ENCODE data around the gene GSN.
"Not testable (repeated sequence)": the region's sequence is repeated elsewhere in the genome, so short reads cannot be mapped to it uniquely, and the experiment has no call there.

The GSN gene

DNA sequence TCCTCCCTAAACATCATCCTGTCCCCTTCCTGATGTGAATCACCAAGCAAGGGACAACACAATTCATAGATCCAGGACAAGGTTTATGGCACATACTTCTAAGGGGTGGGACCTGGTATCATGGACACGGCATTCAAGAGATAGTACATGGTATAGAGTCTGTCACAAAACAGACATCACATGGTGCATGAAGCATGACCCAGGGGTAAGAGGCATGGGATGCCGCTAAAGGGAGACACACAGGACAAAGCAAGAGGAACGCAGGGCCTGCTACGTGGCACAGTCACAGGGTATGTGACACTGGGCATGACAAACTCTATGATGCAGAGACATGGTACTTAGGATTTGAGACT lies 20.7 kb downstream of the GSN start:
- DNase-seq, result no peak

DNA sequence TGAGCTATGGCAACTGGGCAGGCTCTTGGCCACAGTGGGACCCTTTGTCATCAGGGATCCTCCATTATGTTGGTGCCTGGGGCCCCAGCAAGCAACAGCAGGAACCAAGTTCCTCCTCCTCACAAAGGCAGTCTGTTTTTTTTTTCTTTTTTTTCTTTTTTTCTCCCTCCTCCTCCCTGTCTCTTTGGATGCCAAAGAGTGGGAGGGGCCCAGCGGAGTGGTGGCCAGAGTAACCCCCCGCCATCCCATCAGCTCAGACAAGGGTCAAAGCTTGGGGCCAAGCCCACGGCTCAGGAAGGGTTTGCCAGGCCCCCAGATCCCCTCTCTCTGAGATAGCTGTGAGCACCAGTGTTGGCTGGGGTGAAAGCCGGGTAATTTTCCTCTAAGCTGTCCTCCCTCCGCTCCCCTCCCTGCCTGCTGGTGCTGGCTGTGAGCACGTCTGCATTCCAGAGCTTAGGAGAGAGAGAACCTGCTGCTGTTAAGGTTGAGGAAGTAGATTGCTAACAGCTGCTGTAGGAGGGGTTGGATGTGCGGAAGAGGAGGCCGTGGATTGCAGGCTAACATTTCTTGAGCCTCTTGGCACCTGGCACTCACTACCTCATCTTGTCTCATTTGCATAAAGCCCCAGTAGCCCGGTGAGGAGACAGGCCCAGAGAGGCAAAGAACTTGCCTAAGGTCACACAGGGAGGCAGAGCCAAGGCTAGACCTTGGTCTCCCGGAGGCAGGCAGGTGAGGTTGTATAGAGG lies 21.2 kb downstream of the GSN start:
- peak; percentile 81 for DNase-seq

DNA sequence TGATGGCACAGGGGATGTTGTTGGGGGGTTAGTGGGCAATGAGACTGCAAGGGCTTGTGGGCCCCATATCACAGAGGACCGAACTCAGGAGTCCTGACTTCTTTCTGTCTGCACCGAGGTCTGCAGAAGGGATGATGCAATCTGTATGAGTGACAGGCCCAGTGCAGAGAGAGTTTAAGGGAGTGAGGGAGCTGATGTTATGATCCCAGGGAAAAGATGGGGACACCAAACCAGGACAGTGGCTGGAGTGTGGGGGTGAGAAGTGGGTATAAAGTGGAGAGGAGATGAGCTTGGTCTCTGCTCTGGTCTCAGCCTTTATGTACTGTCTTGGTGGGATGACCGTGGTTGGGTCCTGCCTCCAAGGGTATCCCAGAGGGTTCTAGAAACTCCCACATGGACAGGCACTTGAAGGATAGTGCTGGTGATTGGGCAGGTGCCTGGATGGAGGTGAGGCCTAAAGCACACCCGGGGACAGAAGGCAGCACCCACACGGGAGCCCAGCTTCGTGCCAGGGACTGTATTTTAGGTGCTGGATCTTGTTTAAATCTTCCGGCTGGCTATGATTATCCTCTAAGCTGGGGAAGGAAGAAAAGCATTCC lies 21.9 kb downstream of the GSN start:
- no peak for DNase-seq

DNA sequence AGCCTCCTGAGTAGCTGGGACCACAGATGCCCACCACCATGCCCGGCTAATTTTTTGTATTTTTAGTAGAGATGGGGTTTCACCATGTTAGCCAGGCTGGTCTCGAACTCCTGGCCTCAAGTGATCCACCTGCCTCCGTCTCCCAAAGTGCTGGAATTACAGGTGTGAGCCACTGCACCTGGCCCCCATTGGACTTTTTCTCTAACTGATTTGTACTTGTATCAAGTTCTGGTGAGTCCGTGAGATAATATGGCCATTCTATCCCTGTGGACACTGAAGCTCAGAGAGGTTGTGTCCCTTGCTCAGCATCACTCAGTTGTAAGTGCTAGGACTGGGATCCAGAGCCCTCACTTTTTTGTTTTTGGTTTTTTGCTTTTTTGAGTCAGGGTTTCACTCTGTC lies 23.6 kb downstream of the GSN start:
- not testable (repeated sequence) for DNase-seq

DNA sequence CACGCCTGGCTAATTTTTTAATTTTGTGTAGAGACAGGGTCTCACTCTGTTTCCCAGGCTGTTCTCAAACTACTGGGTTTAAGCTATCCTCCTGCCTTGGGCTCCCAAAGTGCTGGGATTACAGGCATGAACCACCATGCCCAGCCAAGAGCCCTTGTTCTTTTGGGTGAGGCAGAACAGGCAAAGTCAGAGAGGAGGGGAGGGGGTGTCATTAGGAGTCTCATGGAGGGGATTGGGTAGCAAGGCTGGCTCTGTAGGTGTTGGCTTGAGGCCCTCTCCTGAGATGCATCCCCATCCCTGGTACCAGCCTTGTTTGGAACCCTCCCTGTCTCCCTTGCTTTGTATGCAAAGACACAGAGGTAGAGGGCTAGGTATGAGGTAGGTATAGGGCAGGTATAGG lies 24.1 kb downstream of the GSN start:
- DNase-seq, result no peak

DNA sequence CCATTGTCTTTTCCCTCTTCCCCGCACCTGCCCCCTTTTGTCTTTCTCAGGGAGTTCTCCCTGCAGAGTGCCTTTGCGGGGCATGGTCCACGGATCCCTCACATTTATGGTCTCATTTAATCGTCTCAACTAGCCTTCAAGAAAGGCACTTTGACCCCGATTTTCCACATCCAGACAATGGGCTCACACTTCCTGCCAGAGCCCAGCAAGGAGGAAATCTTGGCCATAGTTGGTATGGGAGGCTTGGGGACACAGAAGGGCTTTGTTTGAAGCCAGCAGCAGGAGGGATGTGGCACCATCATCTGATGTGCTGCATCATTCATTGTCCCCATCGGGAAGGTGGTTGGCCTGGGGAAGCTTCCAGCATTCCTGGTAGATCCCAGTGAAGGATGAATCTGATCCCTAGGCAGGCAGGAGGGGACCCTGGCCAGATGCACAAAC lies 24.9 kb downstream of the GSN start:
- no peak for DNase-seq

DNA sequence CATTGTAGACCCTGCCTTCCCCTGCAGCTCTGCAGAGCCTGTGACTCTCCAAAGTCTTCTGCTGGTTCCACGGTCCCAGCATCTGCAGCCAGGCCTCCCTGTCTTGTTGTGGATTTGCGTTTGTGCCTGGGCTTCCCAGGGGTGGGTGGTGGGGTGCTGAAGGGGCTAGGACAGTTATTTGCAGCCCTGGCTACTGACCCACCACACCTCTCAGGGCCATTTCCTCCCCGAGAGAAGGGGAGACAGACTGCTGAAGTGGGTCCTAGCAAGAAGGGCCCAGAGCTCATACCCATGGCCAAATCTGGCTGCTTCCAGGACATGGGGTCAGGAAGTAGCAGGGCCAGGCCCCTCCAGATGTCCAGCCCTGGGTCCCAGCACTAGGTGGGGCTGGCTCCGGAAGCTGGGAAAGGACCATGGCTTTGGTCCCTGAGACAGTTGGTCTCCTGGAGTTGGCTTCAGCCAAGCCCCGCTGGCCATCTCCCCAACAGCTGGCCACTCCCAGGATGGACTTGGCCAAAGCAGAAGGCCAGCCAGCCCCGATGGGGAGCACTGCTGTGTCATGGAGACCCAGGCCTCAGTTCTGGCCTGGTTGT lies 26.3 kb downstream of the GSN start:
- DNase-seq, result no peak

DNA sequence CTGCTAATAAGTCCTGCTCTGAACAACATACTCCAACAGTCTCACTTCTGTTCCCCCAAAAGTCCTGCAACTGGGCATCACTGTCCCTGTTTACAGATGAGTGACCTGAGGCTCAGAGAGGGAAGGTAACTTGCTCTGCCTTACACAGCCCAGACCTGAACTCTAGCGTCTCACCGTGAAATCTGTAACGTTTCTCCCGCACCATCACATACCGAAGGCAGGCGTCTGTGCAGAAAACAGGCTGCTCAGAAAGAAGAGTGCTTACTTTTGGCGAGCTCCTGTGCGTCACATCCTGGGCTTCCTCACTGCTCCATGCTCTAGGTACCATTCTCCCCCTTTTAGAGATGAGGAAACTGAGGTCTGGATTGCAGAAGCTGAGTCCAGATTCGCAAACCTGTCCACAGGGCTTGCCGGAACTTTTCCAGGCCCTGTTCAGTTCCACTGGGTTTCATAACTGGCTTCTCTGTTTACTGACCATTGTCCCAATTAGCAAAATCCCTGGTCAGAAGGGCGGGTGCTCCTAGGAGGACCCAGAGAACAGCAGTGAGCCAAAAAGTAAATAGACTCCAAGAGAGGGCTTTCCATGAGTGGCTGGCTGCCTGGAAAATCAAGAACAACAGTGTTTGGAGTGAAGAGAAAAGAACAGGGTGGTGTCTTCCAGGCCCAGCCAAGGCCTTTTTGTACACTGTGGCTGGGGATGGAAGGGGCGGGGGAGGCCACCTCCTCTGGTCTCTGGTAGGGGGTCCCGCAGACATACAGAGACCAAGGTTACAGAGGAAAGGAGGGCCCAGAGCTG lies 27.1 kb downstream of the GSN start:
- no peak for DNase-seq

DNA sequence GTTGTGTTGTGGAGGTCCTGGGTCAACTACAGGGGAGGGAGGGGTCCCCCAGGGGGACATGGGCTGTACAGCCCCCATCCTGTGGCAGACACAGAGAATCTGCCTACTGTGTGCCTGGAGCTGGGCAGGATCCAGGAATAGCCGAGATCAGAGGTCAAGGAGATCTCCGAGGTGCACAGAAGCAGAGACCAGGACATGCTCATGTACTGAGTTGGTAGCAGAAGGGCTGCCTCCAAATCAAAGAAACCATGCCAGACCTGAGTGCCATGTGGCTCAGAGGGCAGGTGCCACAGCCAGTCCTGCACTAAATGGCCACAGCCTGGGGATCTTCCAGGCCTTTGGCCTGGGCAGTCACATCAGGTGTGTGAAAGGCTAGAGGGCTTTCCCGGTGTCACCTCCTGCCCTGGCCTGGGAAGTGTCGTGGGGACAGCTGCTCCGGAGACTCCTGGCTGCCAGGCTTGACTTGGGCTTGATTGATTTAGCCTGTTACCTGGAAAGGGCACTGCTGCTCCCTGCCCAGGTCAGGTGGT lies 27.8 kb downstream of the GSN start:
- DNase-seq, result no peak

DNA sequence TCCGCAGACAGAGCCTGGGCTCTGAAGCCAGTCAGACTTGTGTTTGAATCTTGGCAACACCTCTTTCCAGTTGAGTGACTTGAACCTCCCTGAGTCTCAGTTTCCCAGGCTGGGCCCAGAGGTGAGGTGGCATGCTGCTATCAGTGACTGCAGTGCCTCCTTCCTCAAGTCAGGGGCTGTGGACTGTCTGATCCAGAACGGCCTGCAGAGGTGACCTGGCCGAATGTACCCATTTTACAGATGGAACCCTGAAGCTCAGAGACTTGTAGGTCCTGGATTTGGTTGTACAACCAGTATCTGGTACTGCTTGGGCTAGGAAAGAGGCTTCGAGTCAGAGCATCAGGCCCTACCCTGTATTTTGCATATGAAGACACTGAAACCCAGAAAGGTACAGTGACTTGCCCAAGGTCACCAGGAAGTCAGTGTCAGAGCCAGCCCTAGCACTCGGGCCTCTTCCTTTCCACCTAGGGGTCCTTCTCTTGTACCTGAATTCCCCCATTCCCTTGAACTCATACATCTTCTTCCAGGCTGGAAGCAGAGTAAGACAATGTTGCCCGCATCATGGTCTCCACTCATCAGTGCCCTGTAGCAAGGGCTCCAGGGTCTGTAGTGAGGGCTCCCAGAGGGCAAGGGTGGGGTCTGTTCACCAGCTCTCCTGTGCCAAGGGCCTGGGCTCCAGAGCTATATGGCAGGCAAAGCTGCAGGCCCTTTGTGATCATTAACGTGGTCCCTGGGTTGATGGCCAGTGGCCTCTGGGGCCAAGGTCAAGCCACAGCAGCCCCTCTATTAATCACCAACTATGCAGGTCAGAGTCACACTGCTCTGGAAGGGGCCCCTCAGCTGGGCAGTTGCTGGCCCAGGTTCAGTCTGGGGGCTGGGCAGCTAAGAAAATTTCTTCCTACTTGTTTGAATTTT lies 28.5 kb downstream of the GSN start:
- no peak for DNase-seq

DNA sequence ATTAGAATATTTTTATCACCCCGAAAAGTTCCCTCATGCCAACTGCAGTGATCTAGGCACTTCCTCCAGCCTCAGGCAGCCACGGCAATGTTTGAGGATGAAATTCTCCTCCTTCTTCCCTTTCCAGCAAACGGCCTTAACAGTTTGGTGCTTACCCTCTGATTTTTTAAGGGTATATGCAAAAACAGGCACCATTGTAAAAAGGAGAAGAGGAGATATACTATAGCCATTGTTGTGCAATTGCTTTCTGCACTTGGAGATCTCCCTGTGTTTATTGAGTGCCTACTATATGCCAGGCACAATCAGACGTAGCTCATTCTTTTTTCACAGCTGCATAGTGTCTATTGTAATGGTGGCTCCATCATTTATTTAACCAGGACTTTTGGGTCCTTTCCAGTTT lies 29.4 kb downstream of the GSN start:
- no peak for DNase-seq

DNA sequence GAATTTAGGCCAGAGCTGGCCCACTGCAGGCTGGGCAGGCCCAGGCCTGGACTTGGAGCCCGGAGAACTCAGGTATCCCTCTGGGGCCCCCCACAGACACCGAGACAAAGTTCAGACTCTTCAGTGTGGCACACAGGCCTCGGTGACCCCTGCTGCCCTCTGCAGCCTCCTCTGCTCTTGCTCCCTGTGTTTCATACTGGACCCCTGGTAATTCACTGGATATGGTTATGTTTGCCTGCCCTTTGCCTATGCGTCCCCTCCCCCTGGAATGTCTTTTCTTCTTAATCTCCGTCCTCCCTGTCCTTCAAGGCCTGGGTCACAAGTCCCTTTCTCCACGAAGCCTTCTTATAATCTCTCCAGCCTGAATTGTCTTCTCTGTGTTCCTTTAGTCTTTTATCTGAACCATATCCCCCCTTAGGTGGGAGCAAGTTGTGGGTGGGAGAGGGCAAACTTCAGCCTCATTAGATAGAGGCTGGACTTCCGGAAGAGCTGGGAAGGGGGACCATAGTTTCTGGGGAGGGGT lies 30.1 kb downstream of the GSN start:
- DNase-seq, result no peak

DNA sequence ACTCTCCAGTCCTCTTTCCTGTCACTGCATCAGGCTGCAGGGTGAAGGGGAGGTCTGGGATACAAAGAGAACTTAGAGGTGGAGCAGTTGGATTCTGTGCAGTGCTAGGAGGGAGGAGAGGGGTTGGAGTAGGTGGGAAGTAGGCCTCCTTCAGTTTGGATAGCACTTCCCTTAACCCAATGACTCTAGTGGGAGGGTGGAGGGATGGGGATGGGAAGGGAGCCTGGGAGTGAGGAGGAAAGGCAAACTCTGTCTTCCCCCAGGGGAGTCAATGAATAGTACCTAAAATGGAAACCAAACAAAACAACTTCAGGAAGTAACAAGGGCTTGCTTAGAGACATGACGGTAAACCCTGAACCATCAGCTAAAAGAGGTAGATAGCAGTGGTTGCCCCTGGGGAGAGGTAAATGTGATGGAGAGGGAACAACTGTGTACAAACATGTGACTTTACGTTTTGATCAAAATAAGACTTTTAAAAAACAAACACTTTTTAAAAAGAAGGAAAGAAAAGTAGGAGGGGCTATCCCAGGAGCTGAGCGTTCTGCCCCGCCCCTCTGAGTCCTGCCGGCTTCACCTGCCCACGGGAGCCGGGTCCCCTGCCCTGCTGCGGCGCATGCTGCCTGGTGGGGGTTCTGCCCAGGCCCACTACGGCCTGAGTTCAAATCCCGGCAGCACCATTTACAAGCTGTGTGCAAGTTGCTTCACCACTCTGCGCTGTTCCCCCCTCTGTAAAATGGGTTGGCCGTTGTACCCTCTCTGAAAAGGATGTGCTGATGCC lies 30.9 kb downstream of the GSN start:
- DNase-seq, result peak; percentile 43

DNA sequence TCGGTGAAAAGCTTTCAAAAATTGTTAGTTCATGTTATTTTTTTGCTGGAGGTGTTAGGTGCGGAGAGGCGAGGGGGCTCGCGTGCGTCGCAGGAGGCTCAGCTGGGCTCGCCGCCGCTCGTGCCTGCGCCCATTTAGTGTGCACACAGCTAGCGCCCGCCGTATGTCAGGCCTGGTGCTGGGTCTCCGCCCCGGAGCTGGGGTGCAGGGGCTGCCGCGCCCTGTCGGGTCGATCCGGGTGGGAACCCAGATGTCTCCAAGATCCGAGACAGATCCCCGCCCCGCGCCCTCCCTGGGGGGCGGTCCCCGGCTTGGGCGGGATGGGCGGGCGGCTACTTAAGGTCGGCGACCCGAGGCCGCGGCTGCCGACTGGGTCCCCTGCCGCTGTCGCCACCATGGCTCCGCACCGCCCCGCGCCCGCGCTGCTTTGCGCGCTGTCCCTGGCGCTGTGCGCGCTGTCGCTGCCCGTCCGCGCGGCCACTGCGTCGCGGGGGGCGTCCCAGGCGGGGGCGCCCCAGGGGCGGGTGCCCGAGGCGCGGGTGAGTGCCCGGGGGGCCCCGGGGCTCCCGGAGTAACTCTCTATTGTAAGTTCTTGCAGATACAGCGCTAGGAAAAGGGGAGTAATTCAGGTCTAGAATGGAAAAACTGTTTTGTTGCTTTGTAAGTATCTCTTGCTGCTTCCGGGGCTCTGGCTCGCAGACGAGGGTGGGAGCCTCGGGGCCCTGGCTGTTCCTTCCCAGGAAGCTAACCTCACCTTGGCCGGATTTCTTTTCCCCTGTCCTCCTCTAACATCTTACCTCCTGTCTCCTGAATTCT lies 31.7 kb downstream of the GSN start:
- peak; percentile 48 for DNase-seq

DNA sequence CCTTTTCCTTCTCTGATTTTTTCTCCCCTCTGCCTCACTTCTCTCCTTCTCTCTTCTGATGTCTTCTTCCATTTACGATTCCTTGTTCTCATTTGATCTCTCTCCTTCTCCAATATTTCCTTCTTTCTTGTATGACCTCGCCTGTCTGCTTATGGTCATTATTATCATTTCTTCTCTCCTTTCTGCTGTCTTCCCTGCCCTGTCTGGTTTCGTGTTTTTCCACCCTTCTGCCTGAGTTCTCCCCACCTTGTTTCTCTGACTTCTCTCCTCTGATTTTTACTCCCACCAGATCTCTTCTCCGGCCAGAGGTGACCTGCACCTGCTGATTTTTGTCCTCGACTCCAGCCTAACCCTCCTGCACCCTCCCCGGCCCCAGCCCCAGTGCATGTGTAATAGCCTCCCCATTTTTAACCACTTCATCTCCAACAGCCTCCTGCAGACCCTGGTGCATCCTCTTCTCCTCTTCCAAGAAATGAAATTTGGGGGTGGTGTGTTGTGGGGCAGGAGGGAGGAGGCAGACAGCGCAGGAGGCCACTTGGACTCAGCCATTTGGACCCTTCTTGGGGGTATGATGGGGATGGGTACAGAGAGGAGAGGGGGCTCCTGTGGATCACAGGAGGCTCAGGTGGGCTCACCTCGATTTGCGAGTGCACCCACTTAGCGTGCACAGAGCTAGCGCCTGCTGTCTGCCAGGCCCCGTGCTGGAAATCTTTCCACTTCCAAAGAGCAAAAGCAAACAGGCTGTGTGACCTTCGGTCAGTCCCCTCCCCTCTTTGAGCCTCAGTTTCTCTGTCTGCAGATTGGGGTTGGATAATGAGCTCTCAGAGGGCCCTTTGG lies 32.5 kb downstream of the GSN start:
- DNase-seq, result no peak

DNA sequence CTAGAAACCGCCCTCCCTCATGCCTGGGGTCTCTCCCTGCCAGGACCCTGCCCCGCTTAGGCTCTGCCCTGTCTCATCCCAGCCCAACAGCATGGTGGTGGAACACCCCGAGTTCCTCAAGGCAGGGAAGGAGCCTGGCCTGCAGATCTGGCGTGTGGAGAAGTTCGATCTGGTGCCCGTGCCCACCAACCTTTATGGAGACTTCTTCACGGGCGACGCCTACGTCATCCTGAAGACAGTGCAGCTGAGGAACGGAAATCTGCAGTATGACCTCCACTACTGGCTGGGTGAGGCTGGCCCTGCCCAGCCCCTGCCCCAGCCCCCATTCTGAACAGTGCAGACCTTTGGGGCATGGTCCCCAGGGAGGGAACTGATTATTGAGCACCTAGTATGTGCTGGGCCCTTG lies 33.9 kb downstream of the GSN start:
- DNase-seq, result no peak

DNA sequence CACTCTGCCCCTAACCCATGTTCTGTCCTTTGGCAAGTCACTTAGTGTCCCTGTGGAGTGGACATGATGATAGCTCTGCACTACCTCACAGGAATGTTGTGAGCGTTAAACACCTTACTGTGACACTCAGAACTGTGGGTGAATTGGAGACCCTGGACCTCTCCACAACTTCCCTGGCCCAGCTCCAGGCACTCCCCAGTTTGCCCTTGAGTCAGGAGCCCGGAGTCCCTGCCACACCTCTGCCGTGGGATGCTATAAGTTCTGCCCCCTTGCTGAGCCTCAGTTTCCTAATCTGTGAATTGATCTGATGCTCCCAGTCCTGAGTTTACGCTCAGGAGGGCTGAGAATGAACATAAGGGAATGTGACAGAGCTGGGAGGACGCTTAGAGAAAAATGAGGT lies 34.4 kb downstream of the GSN start:
- no peak for DNase-seq

DNA sequence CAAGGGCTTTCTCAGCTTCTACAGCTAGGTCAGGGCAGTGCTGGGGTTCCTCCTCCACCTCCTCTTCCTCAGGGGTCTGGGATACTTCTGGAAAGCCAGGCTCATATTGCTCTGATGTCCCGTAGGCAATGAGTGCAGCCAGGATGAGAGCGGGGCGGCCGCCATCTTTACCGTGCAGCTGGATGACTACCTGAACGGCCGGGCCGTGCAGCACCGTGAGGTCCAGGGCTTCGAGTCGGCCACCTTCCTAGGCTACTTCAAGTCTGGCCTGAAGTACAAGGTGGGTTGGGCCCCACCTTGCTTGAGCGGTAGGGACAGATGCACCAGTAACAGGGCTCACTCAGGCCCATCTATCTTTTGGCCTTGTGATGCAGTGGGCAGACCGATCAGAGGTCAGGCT lies 34.8 kb downstream of the GSN start:
- no peak for DNase-seq
